Heart left ventricle (tissue), 13 donors: ENCODE measurements around the gene DLGAP1.

Source experiments
- CTCF ChIP-seq, 12 donors: fragments of 200-600 bp; sonication (generic) in 4 of 12; IDR thresholded peaks; one replicate each; pipeline versions ENCODE4 v1.5.0 to v1.8.0; 2018 to 2022; ENCODE audit warnings: antibody characterized with exemption in 12 of 12, mild to moderate bottlenecking in 5 of 12
- POLR2A ChIP-seq, 2 donors: fragments of 450-650 bp; IDR thresholded peaks; one replicate each; pipeline ENCODE4 v1.6.1; 2017; ENCODE audit warnings: antibody characterized with exemption in 2 of 2, mild to moderate bottlenecking in 2 of 2, moderate library complexity in 2 of 2
- donor health status: ischemic (EF 13 %, LVEDD 7.1; RV severe dilation, severe dysfunction).
- donor health status: DM: no; HTN: yes; CAD: no.
- donor health status: DM: no; HTN: no; CAD: no.
- donor health status: ischemic (EF 25% LVEDD 6.9; RV normal size, moderate dysfunction).
- donor health status: ischemic (EF 25% LVEDD 5.7; RV mildly dilated, moderate dysfunction).
- donor health status: ischemic (EF 35%, LVEDD 5.7; RV mildly dilated, moderate dysfunction).
- donor health status: nonischemic (EF 11% LVEDD 7.7; RV severe dilation, severe dysfunction).
- donor health status: DM: yes; HTN: yes; CAD: no.
- donor health status: PGD.
- donor health status: ischemic (EF 29% LVEDD 5.4; RV normal size, mild dysfunction).
- donor health status: nonischemic (EF 23%, LVEDD 6.1; RV moderate dilation, normal function).

GRCh38 chr18:3455090-3455635 is 999.9 kb downstream of the DLGAP1 start:
- TF ChIP-seq CTCF (IDR thresholded peaks at IDR 0.05) (peak in 1 of 12 donors; percentile 23), POLR2A (IDR thresholded peaks at IDR 0.05) (no peak)
